ENCODE data around the gene RIT2. TPM values are rescaled to one million over a fixed set of nuclear protein-coding genes. Genes with fewer than 3 reads are reported as not detected.

Gene RIT2
- polyA plus RNA-seq, 1 donor from 2014 or later, result 1.1 TPM

DNA sequence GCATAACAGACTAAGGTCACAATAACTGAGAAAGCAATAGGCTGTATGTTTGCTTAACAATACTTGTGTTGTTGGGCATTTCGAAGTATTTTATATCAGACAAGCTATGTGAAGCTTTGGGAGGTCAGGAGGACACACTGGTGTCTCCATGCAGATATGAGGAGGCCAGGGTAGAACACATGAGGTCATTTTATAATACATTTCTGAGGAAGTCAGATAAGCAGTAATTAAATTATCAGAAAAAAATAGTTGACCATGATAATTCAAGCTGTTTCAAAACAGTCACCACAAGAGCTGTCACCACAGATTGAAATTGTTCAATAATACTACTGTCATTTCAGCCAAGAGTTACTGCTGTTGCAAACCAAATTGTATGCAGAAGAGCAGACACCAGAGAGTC lies 160.6 kb downstream of the RIT2 start:
- TF ChIP-seq RAD21 (conservative IDR thresholded peaks at IDR 0.05), result no peak
- no peak for TF ChIP-seq MXI1 (conservative IDR thresholded peaks at IDR 0.05; ENCODE audit: poor library complexity, severe bottlenecking)
- TF ChIP-seq, protein P1, sequence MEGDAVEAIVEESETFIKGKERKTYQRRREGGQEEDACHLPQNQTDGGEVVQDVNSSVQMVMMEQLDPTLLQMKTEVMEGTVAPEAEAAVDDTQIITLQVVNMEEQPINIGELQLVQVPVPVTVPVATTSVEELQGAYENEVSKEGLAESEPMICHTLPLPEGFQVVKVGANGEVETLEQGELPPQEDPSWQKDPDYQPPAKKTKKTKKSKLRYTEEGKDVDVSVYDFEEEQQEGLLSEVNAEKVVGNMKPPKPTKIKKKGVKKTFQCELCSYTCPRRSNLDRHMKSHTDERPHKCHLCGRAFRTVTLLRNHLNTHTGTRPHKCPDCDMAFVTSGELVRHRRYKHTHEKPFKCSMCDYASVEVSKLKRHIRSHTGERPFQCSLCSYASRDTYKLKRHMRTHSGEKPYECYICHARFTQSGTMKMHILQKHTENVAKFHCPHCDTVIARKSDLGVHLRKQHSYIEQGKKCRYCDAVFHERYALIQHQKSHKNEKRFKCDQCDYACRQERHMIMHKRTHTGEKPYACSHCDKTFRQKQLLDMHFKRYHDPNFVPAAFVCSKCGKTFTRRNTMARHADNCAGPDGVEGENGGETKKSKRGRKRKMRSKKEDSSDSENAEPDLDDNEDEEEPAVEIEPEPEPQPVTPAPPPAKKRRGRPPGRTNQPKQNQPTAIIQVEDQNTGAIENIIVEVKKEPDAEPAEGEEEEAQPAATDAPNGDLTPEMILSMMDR (IDR thresholded peaks at IDR 0.05; ENCODE audit: poor library complexity, severe bottlenecking), result no peak
- no peak for TF ChIP-seq TAF1 (IDR thresholded peaks at IDR 0.05; ENCODE audit: low read depth)
- Histone ChIP-seq H3K9me3 (ENCODE audit: low read length) (no peaks in the 10 kb centered on the region), H3K9ac (ENCODE audit: low read length) (no peak overlapping the region), H3K9me2 (ENCODE audit: insufficient read depth, low read length) (no peaks in the 10 kb centered on the region), H3K27ac (ENCODE audit: low read length) (no peak overlapping the region), H3K79me2 (replicated peaks; ENCODE audit: insufficient read depth, low read length) (no peaks in the 10 kb centered on the region), H4K20me1 (ENCODE audit: insufficient read depth) (no peaks in the 10 kb centered on the region), H3K4me3 (ENCODE audit: low read length) (no peak overlapping the region), H3K36me3 (ENCODE audit: insufficient read depth, low read length) (no peaks in the 10 kb centered on the region), H3K27me3 (ENCODE audit: insufficient read depth, low read depth, low read length) (no peaks in the 10 kb centered on the region), H3K4me2 (ENCODE audit: low read length) (no peak overlapping the region), H2AFZ (ENCODE audit: low read depth, low read length) (no peak overlapping the region), H3F3A (ENCODE audit: insufficient read depth, low read length, poor library complexity, severe bottlenecking) (no peaks in the 10 kb centered on the region)

DNA sequence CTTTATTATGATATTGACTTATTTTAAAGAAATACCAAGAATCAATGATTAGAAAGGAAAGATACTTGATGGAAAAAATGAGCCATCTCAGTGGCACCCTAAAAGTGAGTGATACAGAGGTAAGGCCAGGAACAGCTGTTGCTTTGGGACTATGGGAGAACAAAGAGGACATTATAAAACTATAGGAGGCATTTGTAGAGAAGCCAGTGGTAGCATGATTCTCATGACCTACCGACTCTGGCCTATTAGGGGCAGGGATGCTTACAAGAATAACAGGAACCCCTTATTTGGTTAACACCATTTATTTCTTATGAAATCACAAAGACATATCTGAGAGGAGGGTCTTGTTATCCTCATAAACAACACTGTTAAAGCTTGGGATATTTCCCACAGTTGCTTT lies 162.2 kb downstream of the RIT2 start:
- Histone ChIP-seq H3K36me3 (ENCODE audit: insufficient read depth, low read length) (no peaks in the 10 kb centered on the region), H3K27me3 (ENCODE audit: insufficient read depth, low read depth, low read length) (no peaks in the 10 kb centered on the region), H3K9ac (ENCODE audit: low read length) (no peak overlapping the region), H3K9me2 (ENCODE audit: insufficient read depth, low read length) (no peaks in the 10 kb centered on the region), H3K4me3 (ENCODE audit: low read length) (no peak overlapping the region), H4K20me1 (ENCODE audit: insufficient read depth) (no peaks in the 10 kb centered on the region), H3F3A (ENCODE audit: insufficient read depth, low read length, poor library complexity, severe bottlenecking) (no peaks in the 10 kb centered on the region), H2AFZ (ENCODE audit: low read depth, low read length) (no peak overlapping the region), H3K9me3 (ENCODE audit: low read length) (no peaks in the 10 kb centered on the region), H3K4me2 (ENCODE audit: low read length) (no peak overlapping the region), H3K27ac (ENCODE audit: low read length) (no peak overlapping the region), H3K79me2 (replicated peaks; ENCODE audit: insufficient read depth, low read length) (no peaks in the 10 kb centered on the region)
- TF ChIP-seq TAF1 (IDR thresholded peaks at IDR 0.05; ENCODE audit: low read depth), result no peak
- TF ChIP-seq, protein P2, sequence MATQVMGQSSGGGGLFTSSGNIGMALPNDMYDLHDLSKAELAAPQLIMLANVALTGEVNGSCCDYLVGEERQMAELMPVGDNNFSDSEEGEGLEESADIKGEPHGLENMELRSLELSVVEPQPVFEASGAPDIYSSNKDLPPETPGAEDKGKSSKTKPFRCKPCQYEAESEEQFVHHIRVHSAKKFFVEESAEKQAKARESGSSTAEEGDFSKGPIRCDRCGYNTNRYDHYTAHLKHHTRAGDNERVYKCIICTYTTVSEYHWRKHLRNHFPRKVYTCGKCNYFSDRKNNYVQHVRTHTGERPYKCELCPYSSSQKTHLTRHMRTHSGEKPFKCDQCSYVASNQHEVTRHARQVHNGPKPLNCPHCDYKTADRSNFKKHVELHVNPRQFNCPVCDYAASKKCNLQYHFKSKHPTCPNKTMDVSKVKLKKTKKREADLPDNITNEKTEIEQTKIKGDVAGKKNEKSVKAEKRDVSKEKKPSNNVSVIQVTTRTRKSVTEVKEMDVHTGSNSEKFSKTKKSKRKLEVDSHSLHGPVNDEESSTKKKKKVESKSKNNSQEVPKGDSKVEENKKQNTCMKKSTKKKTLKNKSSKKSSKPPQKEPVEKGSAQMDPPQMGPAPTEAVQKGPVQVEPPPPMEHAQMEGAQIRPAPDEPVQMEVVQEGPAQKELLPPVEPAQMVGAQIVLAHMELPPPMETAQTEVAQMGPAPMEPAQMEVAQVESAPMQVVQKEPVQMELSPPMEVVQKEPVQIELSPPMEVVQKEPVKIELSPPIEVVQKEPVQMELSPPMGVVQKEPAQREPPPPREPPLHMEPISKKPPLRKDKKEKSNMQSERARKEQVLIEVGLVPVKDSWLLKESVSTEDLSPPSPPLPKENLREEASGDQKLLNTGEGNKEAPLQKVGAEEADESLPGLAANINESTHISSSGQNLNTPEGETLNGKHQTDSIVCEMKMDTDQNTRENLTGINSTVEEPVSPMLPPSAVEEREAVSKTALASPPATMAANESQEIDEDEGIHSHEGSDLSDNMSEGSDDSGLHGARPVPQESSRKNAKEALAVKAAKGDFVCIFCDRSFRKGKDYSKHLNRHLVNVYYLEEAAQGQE (IDR thresholded peaks at IDR 0.05; ENCODE audit: borderline replicate concordance), result no peak
- no peak for TF ChIP-seq EP300 (conservative IDR thresholded peaks at IDR 0.05; ENCODE audit: poor library complexity, severe bottlenecking)
- TF ChIP-seq RAD21 (conservative IDR thresholded peaks at IDR 0.05), result no peak
- TF ChIP-seq, protein P1 (IDR thresholded peaks at IDR 0.05; ENCODE audit: poor library complexity, severe bottlenecking), result no peak
- no peak for TF ChIP-seq POLR2AphosphoS5 (IDR thresholded peaks at IDR 0.05)
- no peak for TF ChIP-seq MXI1 (conservative IDR thresholded peaks at IDR 0.05; ENCODE audit: poor library complexity, severe bottlenecking)
- TF ChIP-seq EZH2 (IDR thresholded peaks at IDR 0.05; ENCODE audit: borderline replicate concordance, insufficient read depth, low read length, poor library complexity, severe bottlenecking), result no peak
- TF ChIP-seq SMC3 (conservative IDR thresholded peaks at IDR 0.05; ENCODE audit: poor library complexity), result no peak
